HepG2 (cell line): ENCODE measurements around the gene SNX15. TPM values are rescaled to one million over a fixed set of nuclear protein-coding genes. Genes with fewer than 3 reads are reported as not detected.
A peak's percentile ranks its signal among the peaks of the same experiment; 100 is the strongest.

Source experiments
- BORCS8-MEF2B ChIP-seq: sonication (generic); formaldehyde crosslinking; IDR thresholded peaks from 2 replicates; pipeline ENCODE4 v1.8.0; 2022; ENCODE audit warnings: mild to moderate bottlenecking, missing genetic modification reagents
- BRCA1 ChIP-seq: sonication (generic); formaldehyde crosslinking; IDR thresholded peaks from 2 replicates; pipeline ENCODE4 v1.4.0; 2020; ENCODE audit warnings: missing genetic modification reagents
- GATAD2A ChIP-seq: IDR thresholded peaks from 2 replicates; pipeline ENCODE4 v1.6.1; 2016
- HIVEP1 ChIP-seq: sonication (generic); formaldehyde crosslinking; IDR thresholded peaks from 2 replicates; pipeline ENCODE4 v1.4.0; 2020; ENCODE audit warnings: mild to moderate bottlenecking, missing genetic modification reagents
- HNRNPH1 ChIP-seq: fragments of 200-400 bp; formaldehyde crosslinking; optimal IDR thresholded peaks from 2 replicates; pipeline ENCODE3; 2017; ENCODE audit warnings: mild to moderate bottlenecking, low read depth, low read length
- ISX ChIP-seq: sonication (generic); formaldehyde crosslinking; conservative IDR thresholded peaks from 2 replicates; pipeline ENCODE4 v1.5.0; 2020; ENCODE audit warnings: missing genetic modification reagents
- MAX ChIP-seq: IDR thresholded peaks from 2 replicates; pipeline ENCODE4 v1.6.1; 2012; ENCODE audit warnings: inconsistent platforms
- NKX3-1 ChIP-seq: sonication (generic); formaldehyde crosslinking; IDR thresholded peaks from 2 replicates; pipeline ENCODE4 v1.5.0; 2020; ENCODE audit warnings: missing genetic modification reagents
- PRDM4 ChIP-seq: sonication (generic); formaldehyde crosslinking; IDR thresholded peaks from 2 replicates; pipeline ENCODE4 v1.9.0; 2021; ENCODE audit warnings: missing genetic modification reagents, borderline replicate concordance
- THAP11 ChIP-seq: IDR thresholded peaks from 2 replicates; pipeline ENCODE4 v1.6.1; 2016; ENCODE audit warnings: missing biosample characterization, missing genetic modification reagents
- TRAFD1 ChIP-seq: sonication (generic); formaldehyde crosslinking; IDR thresholded peaks from 2 replicates; pipeline ENCODE4 v1.5.1; 2020; ENCODE audit warnings: missing genetic modification reagents, mild to moderate bottlenecking, borderline replicate concordance
- ZBTB39 ChIP-seq: sonication (generic); formaldehyde crosslinking; IDR thresholded peaks from 2 replicates; pipeline ENCODE4 v1.5.0; 2020; ENCODE audit warnings: missing genetic modification reagents
- ZHX1 ChIP-seq: sonication (generic); formaldehyde crosslinking; IDR thresholded peaks from 2 replicates; pipeline ENCODE4 v1.8.1; 2022; ENCODE audit warnings: low read depth, mild to moderate bottlenecking, missing genetic modification reagents
- ZNF230 ChIP-seq: sonication (generic); formaldehyde crosslinking; IDR thresholded peaks from 2 replicates; pipeline ENCODE4 v1.4.0; 2020; ENCODE audit warnings: mild to moderate bottlenecking, missing genetic modification reagents
- ZNF350 ChIP-seq: sonication (generic); formaldehyde crosslinking; IDR thresholded peaks from 2 replicates; pipeline ENCODE4 v1.4.0; 2020; ENCODE audit warnings: mild to moderate bottlenecking, low read depth, missing genetic modification reagents, borderline replicate concordance
- ZNF570 ChIP-seq: sonication (generic); formaldehyde crosslinking; IDR thresholded peaks from 2 replicates; pipeline ENCODE4 v1.4.0; 2020; ENCODE audit warnings: mild to moderate bottlenecking, missing genetic modification reagents, borderline replicate concordance
- ZNF580 ChIP-seq: IDR thresholded peaks from 2 replicates; pipeline ENCODE4 v1.6.1; 2016; ENCODE audit warnings: low read depth, borderline replicate concordance
- ZNF766 ChIP-seq: sonication (generic); formaldehyde crosslinking; IDR thresholded peaks from 2 replicates; pipeline ENCODE4 v1.5.0; 2020; ENCODE audit warnings: missing genetic modification reagents, borderline replicate concordance
- ZNF879 ChIP-seq: sonication (generic); formaldehyde crosslinking; IDR thresholded peaks from 2 replicates; pipeline ENCODE4 v1.8.1; 2023; ENCODE audit warnings: missing genetic modification reagents
- ZSCAN25 ChIP-seq: sonication (generic); formaldehyde crosslinking; IDR thresholded peaks from 2 replicates; pipeline ENCODE4 v1.8.0; 2022; ENCODE audit warnings: mild to moderate bottlenecking, missing genetic modification reagents
- polyA plus RNA-seq, 8 experiments: library from polyadenylated mRNA; depleted of rRNA in 3 of 8; stranded (reverse) in 7 of 8; unstranded in 1 of 8; fragments of >200 nt; fragmentation: Illumina TruSeq in 4 of 8; extraction: Trizol in 4 of 8; gene quantifications; 2 replicates each; pipeline versions ENCODE4 v1.2.1 to v1.2.3, GENCODE V29; 2011 to 2016; ENCODE audit warnings: low read depth in 4 of 8, missing spikeins in 1 of 8, mixed read lengths in 1 of 8; ENCODE audit not compliant: insufficient read depth in 1 of 8
- total RNA-seq, 5 experiments: library from RNA; depleted of rRNA; stranded (reverse); fragments of >200 nt; fragmentation: Illumina TruSeq; extraction: Trizol; gene quantifications; 2 replicates each; pipeline ENCODE4 v1.2.3, GENCODE V29; 2016; ENCODE audit warnings: low read depth in 1 of 5

Gene SNX15
- total and polyA plus RNA-seq, 2 of the 13 experiments (the other 11 are each of a cell fraction or from before 2014, with no cell fraction given): 19.1 to 22.6 TPM

- TF ChIP-seq ZBTB39 (CRISPR knock-in tag) (0 out of 2 replicates have a peak, but pooled peaks have one; percentile 53), ISX (no peak), ZNF879 (CRISPR knock-in tag) (no peak), TRAFD1 (CRISPR knock-in tag) (no peak), ZNF766 (CRISPR knock-in tag) (no peak), BRCA1 (CRISPR knock-in tag) (0 out of 2 replicates have a peak, but pooled peaks have one; percentile 48), ZNF230 (CRISPR knock-in tag) (peak; percentile 88), HNRNPH1 (no peak), THAP11 (peak; percentile 95), HIVEP1 (CRISPR knock-in tag) (peak; percentile 81), ZNF580 (CRISPR knock-in tag) (peak; percentile 71; the same call in 1 of the 2 replicates), GATAD2A (peak; percentile 66), NKX3-1 (CRISPR knock-in tag) (no peak), ZNF570 (CRISPR knock-in tag) (no peak), ZSCAN25 (CRISPR knock-in tag) (no peak; the same call in 1 of the 2 replicates), PRDM4 (CRISPR knock-in tag) (no peak), ZNF350 (CRISPR knock-in tag) (peak; percentile 91), BORCS8-MEF2B (CRISPR knock-in tag) (peak; percentile 97), ZHX1 (peak; percentile 90), MAX (peak; percentile 86)
Observed at GRCh38 chr11:65083834-65084597, 56.8 kb downstream of the SNX15 start, which contains the start of the genes CDCA5 and ZFPL1 (continued).
